Smooth muscle cell of the brain vasculature (primary cell): ENCODE measurements around the gene MC1R.
"Not testable (repeated sequence)": the region's sequence is repeated elsewhere in the genome, so short reads cannot be mapped to it uniquely, and the experiment has no call there.

Experiments used
- DNase-seq: peaks from one replicate; pipeline ENCODE4 v3.0.0-alpha.2; 2012; ENCODE audit warnings: low read depth, low spot score

Gene MC1R

DNA sequence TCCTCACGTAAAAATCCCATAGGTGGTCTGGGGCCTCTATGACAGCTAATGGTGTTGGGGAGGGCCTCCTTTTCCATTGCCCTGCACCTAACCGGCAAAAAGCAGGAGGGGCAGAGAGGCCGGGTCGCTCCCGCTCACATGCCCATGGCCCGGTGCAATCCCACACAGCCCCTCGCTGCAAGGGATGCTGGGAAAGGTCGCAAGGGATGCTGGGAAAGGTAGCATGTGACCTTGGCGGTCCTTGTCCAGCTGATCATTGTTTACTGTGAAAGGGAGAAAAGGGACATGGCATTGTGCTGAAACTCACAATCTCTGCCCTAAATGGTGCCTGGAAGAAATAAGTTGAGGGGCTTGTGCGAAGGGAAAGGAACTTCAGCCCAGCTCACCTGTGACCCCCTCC, 39.9 kb downstream of the MC1R start:
- no peak for DNase-seq

DNA sequence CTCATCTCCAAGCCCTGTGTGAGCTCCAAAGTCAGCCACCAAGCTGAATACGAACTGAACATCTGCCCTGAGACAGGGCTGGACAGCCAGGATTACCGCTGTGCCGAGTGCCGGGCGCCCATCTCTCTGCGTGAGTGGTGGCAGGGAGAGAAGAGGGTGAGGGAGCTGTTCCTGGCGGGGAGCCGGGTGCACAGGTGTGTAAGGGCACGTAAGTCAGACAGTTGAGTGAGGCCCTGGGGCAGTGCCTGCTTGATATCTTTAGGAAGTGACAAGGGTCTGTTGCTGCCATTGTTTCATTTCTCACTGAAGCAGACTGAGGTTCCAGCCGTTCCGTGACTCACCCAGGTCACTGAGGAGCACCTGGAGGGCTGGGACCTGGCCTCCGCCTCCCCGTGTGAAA, 42.3 kb downstream of the MC1R start:
- no peak for DNase-seq

GRCh38 chr16:89961920-89962319, 43.3 kb downstream of the MC1R start:
- DNase-seq: no peak

DNA sequence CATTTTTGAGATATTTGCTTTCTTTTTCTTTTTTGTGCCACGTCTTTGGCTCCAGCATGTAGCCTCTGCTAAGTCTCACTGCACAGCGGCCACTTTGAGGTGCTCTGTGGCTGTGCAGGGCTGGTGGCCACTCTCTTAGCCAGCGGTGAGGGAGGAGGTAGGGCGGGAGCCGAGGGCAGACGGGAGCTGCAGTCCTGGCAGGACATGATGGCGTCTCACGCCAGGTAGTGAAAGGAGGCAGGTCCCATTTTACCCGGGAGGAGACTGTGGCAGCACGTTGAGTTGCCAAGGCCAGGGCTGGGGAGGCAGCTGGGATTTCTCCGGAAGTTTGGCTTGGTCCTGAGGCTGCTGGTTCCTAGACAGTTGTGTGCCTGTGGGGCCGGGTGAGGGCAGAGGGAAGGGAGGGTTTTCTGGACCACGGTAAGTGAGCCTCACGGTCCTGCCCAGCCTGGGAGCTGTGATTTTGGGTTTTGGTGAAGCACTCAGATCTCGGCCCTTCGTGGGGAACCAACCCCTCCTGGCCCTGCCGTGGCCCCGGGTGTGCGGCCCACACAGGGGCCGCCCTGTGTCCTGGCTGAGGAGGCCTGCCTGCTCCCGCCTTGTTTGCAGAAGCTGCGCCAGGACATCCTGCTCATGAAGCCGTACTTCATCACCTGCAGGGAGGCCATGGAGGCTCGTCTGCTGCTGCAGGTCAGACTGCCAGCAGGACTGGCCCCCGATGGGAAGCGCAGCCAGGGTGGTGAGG, 44.3 kb downstream of the MC1R start:
- no peak for DNase-seq

GRCh38 chr16:89964201-89964600, 45.5 kb downstream of the MC1R start:
- no peak for DNase-seq

GRCh38 chr16:89965447-89966225, 47.0 kb downstream of the MC1R start:
- no peak for DNase-seq

- DNase-seq: no peak
These were observed 48.1 kb downstream of the MC1R start for GRCh38 chr16:89966756-89967155.

GRCh38 chr16:89967436-89967835, 48.8 kb downstream of the MC1R start:
- not testable (repeated sequence) for DNase-seq

GRCh38 chr16:89968074-89968473, 49.4 kb downstream of the MC1R start:
- DNase-seq: not testable (repeated sequence)

DNA sequence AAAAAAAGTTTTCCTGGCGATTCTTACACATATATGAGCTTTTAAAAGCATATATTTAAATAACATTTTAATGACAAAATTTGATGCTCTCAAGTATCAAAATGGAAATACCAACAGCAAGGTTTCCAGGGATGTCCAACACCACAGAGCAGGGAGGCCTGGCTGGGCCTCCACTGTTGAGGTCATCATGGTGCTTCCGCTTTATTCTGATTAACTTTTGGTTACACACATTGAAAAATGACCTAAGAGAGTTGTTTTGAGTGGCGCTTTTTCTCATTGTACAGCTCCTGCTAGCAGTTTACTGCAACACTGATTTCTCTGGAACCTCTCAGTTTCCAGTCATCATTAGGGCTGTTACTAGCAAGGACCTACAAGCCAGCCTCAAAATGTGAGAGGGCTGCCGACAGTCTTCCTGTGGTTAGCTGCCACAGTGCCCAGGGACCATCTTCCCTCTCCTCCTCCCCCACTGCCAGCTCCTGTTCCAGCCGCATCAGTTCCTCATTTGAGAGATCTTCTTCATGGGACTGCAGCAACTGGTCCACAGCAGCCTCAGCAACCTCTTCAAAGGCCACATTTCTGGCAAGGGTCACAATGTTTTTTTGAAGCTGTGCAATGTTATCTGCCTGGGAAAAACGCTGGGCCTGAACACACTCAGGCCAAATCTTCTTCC, 51.2 kb downstream of the MC1R start:
- no peak for DNase-seq
